GM19025 (cell line): ENCODE data around the gene LATS1.
"Not testable (repeated sequence)": the region's sequence is repeated elsewhere in the genome, so short reads cannot be mapped to it uniquely, and the experiment has no call there.

Experiments used
- ATAC-seq: cut with Tn5 transposase; IDR thresholded peaks from one replicate; pipeline ENCODE4 v1.9.1; 2021; ENCODE audit warnings: mild to moderate bottlenecking, low read depth, moderate library complexity; ENCODE audit not compliant: unreplicated experiment

Gene LATS1

GRCh38 chr6:149680503-149680902 is 37.4 kb downstream of the LATS1 start:
- ATAC-seq, result no peak

- ATAC-seq, result not testable (repeated sequence)
Observed at GRCh38 chr6:149672265-149672664, 45.6 kb downstream of the LATS1 start.

GRCh38 chr6:149660028-149660427 is 57.9 kb downstream of the LATS1 start:
- ATAC-seq, result no peak

GRCh38 chr6:149657441-149657840 is 60.5 kb downstream of the LATS1 start:
- ATAC-seq, result no peak

GRCh38 chr6:149651056-149651455 is 66.8 kb downstream of the LATS1 start:
- ATAC-seq, result no peak

- peak; percentile 90 for ATAC-seq
Observed at GRCh38 chr6:149648148-149649145, 69.5 kb downstream of the LATS1 start, which contains the start of gene KATNA1. TSS of gene KATNA1 (minus strand) at chr6:149648714. CDS start at chr6:149638547, 10,167 bp downstream.

GRCh38 chr6:149646599-149646998 is 71.3 kb downstream of the LATS1 start:
- ATAC-seq, result no peak

GRCh38 chr6:149642829-149643580 is 74.9 kb downstream of the LATS1 start:
- no peak for ATAC-seq

GRCh38 chr6:149636124-149636523 is 81.8 kb downstream of the LATS1 start:
- no peak for ATAC-seq

- no peak for ATAC-seq
Observed at GRCh38 chr6:149634315-149634714, 83.6 kb downstream of the LATS1 start.

- ATAC-seq, result peak; percentile 69
Observed at GRCh38 chr6:149628875-149629510, 88.9 kb downstream of the LATS1 start.

GRCh38 chr6:149627672-149628071 is 90.2 kb downstream of the LATS1 start:
- no peak for ATAC-seq

- no peak for ATAC-seq
Observed at GRCh38 chr6:149615805-149616204, 102.1 kb downstream of the LATS1 start.

GRCh38 chr6:149614337-149614736 is 103.6 kb downstream of the LATS1 start:
- ATAC-seq, result no peak

- ATAC-seq, result no peak
Observed at GRCh38 chr6:149608381-149608982, 109.4 kb downstream of the LATS1 start.
